Skeletal muscle tissue (tissue), 4 donors: Measurements from ENCODE around the gene MAP4K4. TPM values are rescaled to one million over a fixed set of nuclear protein-coding genes. Genes with fewer than 3 reads are reported as not detected.

Experiments used
- H3K27ac ChIP-seq: one replicate; pipeline ENCODE4 v1.7.0; 2013; ENCODE audit warnings: mild to moderate bottlenecking, low read depth, low read length, inconsistent platforms
- H3K27me3 ChIP-seq, 3 donors: one replicate each; pipeline ENCODE4 v1.7.0; 2013; ENCODE audit warnings: low read length in 3 of 3; ENCODE audit not compliant: control insufficient read depth in 3 of 3, insufficient read depth in 3 of 3
- H3K36me3 ChIP-seq, 3 donors: one replicate each; pipeline ENCODE4 v1.7.0; 2013; ENCODE audit warnings: low read length in 3 of 3; ENCODE audit not compliant: control insufficient read depth in 3 of 3, insufficient read depth in 3 of 3
- H3K4me1 ChIP-seq, 3 donors: one replicate each; pipeline ENCODE4 v1.7.0; 2013; ENCODE audit warnings: low read length in 3 of 3, mild to moderate bottlenecking in 3 of 3; ENCODE audit not compliant: control insufficient read depth in 3 of 3, insufficient read depth in 3 of 3
- H3K4me3 ChIP-seq, 3 donors: one replicate each; pipeline ENCODE4 v1.7.0; 2013; ENCODE audit warnings: low read length in 3 of 3
- H3K9ac ChIP-seq, 3 donors: one replicate each; pipeline ENCODE4 v1.7.0; 2013; ENCODE audit warnings: low read length in 3 of 3, mild to moderate bottlenecking in 3 of 3, moderate library complexity in 2 of 3, low read depth in 1 of 3
- H3K9me3 ChIP-seq, 3 donors: one replicate each; pipeline ENCODE4 v1.7.0; 2013; ENCODE audit warnings: low read length in 3 of 3; ENCODE audit not compliant: control insufficient read depth in 3 of 3
- total RNA-seq: library from RNA; depleted of rRNA; stranded (reverse); fragments of >200 nt; gene quantifications from one replicate; pipeline ENCODE4 v1.2.3, GENCODE V29; 2014
- donor health status: Osteomylitis.

Gene MAP4K4
- total RNA-seq, 1 donor from 2014 or later, result 77.2 TPM

DNA sequence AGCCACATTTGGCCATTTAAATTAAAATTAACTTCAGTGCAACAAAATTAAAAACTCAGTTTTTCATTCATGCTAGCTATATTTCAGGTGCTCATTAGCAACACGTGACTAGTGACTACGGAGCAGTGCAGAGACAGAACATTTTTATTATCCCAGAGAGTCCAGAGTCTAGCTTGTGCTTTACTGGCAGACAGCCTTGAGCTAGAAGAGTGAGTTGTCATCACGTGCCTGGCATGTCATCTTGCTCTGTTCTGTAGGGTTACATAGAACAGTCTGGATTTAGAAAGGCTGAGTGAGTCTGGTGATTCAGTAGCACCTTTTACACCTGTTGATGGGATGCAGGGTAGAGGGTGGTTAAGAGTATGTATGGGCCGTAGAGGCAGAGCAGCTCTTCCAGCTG is 157.4 kb downstream of the MAP4K4 start:
- no peaks in the 10 kb centered on the region for H3K9me3 ChIP-seq

DNA sequence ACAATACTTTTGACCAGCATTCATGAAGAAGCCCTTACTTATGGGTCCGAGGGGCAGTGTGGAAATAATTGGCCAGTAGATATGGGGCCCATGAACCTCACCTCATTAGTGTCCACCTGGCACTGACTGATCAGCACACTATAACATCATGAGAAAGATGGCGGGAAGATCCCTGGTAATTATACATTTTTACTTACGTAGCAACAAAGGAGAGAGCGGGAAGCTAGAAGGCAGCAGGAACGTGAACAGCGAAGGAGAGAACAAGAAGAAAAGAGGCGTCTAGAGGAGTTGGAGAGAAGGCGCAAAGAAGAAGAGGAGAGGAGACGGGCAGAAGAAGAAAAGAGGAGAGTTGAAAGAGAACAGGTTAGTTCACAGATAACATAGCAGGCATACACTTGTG is 158.3 kb downstream of the MAP4K4 start:
- Histone ChIP-seq H3K9ac (no peak overlapping the region), H3K27ac (no peak overlapping the region), H3K36me3 (peaks cover 6 to 33% (median 23%) of the 10 kb centered on the region in 3 donors), H3K4me3 (no peak overlapping the region), H3K27me3 (no peaks in the 10 kb centered on the region), H3K9me3 (no peaks in the 10 kb centered on the region), H3K4me1 (peaks cover 0 to 4% (median 3%) of the 10 kb centered on the region in 3 donors)

More for the DNA sequence above, 157.4 kb downstream of the MAP4K4 start:
- Histone ChIP-seq H3K36me3 (peaks cover 4 to 28% (median 16%) of the 10 kb centered on the region in 3 donors), H3K9ac (no peak overlapping the region), H3K27ac (no peak overlapping the region), H3K4me1 (peaks cover 0 to 4% (median 3%) of the 10 kb centered on the region in 3 donors), H3K4me3 (no peak overlapping the region), H3K27me3 (no peaks in the 10 kb centered on the region)

DNA sequence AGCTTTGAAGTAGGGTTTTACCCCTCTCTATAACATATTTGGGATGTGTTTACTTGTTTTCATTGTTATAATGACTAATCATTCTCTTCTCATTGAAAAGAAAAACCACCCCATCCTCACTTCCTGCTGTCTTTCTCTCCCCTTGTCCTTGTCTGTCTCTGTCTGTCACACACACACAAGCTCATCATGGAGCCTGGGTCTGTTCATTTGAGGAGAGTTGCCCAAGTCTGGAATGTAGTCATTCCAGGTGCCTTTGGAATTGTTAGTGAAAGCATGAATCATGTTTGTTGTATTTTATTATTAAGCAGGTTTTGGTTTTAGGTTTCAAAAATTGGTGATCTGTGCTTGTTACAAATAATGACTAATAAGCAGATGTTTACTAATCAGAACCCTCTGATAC is 160.7 kb downstream of the MAP4K4 start:
- no peak overlapping the region for H3K9ac ChIP-seq

DNA sequence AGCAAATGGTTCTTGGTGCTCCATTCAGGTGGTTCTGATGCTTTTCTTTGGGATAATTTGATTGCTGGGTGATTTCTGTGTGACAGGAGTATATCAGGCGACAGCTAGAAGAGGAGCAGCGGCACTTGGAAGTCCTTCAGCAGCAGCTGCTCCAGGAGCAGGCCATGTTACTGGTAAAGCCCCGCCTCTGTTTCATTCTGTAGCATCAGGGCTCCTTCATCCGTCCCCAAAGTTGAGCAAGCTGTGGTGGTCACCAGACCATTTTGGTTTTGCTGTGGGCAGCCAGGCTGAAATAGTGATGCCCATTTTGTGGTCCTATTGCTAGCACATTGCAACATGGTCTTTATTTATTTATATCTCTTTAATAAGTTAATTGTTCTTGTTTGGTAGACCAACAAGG is 161.4 kb downstream of the MAP4K4 start:
- Histone ChIP-seq H3K27me3 (no peaks in the 10 kb centered on the region), H3K9ac (no peak overlapping the region), H3K4me1 (peaks cover 0 to 4% (median 3%) of the 10 kb centered on the region in 3 donors), H3K4me3 (no peak overlapping the region), H3K36me3 (peaks cover 10 to 40% (median 37%) of the 10 kb centered on the region in 3 donors), H3K9me3 (no peaks in the 10 kb centered on the region), H3K27ac (no peak overlapping the region)

More for the DNA sequence above, 160.7 kb downstream of the MAP4K4 start:
- Histone ChIP-seq H3K4me1 (peaks cover 0 to 4% (median 3%) of the 10 kb centered on the region in 3 donors), H3K4me3 (no peak overlapping the region), H3K36me3 (peaks cover 9 to 41% (median 31%) of the 10 kb centered on the region in 3 donors), H3K9me3 (no peaks in the 10 kb centered on the region), H3K27me3 (no peaks in the 10 kb centered on the region), H3K27ac (no peak overlapping the region)

DNA sequence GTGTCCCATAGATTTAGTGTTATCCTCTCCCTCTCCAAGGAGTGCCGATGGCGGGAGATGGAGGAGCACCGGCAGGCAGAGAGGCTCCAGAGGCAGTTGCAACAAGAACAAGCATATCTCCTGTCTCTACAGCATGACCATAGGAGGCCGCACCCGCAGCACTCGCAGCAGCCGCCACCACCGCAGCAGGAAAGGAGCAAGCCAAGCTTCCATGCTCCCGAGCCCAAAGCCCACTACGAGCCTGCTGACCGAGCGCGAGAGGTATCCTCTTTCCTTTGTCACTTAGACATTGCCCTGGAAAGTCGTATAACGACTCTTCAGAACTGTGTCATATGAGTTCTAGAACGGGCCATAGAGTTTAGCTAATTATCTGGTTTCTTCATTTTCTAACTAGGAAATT is 162.1 kb downstream of the MAP4K4 start:
- H3K4me3 ChIP-seq, result no peak overlapping the region
- H3K9me3 ChIP-seq, result no peaks in the 10 kb centered on the region
- peaks cover 0 to 4% (median 3%) of the 10 kb centered on the region in 3 donors for H3K4me1 ChIP-seq
- no peak overlapping the region for H3K9ac ChIP-seq
- no peaks in the 10 kb centered on the region for H3K27me3 ChIP-seq
- no peak overlapping the region for H3K27ac ChIP-seq
- H3K36me3 ChIP-seq, result peaks cover 10 to 42% (median 37%) of the 10 kb centered on the region in 3 donors

DNA sequence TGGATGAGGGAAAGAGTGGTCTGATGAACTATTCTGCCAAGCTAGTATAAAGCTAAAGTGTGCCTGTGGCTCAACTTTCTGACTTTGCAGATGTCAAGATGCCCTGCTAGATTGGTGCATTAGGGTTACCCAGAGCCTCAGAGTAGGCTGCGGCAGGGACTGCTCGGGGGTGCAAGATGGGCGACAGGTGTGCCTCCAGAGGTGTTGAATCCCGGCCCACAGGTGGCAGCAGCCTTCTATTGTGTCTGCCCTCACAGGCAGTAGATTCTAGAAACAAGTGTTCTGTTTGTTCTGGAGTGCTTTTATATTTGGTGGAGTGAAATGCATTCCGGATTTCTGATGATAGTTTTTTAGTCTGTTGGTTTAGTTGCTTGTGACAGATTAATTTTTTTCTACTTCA is 162.7 kb downstream of the MAP4K4 start:
- Histone ChIP-seq H3K9ac (no peak overlapping the region), H3K4me1 (peaks cover 0 to under 1% (median under 1%) of the 10 kb centered on the region in 3 donors), H3K36me3 (peaks cover 13 to 43% (median 37%) of the 10 kb centered on the region in 3 donors), H3K9me3 (no peaks in the 10 kb centered on the region), H3K4me3 (no peak overlapping the region), H3K27me3 (no peaks in the 10 kb centered on the region), H3K27ac (no peak overlapping the region)

DNA sequence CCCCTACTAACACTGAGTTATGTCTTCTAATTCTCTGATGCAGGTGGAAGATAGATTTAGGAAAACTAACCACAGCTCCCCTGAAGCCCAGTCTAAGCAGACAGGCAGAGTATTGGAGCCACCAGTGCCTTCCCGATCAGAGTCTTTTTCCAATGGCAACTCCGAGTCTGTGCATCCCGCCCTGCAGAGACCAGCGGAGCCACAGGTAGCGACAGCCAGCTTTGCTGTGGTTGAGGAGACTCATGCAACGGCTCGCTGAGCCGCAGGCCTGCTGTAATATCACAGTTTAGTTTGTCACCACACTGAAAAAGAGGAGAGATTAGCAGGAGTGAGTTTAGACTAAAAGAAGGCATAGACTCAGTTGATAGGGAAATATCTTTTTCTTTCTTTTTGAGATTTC is 163.3 kb downstream of the MAP4K4 start:
- no peak overlapping the region for H3K27ac ChIP-seq
- no peaks in the 10 kb centered on the region for H3K4me1 ChIP-seq
- H3K27me3 ChIP-seq, result no peaks in the 10 kb centered on the region
- H3K9me3 ChIP-seq, result no peaks in the 10 kb centered on the region
- peaks cover 19 to 44% (median 40%) of the 10 kb centered on the region in 3 donors for H3K36me3 ChIP-seq
- no peak overlapping the region for H3K9ac ChIP-seq
- H3K4me3 ChIP-seq, result no peak overlapping the region

DNA sequence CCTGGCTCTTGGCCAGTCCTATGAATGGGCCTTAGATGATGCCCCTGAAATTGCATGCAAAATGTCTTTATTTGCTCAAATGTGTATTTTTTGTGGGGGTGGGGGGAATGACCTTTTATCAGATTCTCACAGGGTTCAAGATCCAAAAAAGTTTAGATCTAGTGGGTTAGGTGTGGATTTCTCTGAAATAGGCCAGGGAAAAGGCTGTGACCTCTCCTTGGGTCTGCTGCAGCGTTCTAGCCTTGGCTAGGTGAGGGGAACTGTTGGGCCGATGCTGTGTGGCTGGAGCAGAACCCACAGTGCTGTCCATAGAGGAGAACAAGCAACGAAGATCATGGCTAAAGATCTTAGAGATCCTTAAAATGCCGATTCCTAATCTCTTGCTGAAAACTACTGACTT is 163.9 kb downstream of the MAP4K4 start:
- no peak overlapping the region for H3K9ac ChIP-seq
- no peaks in the 10 kb centered on the region for H3K4me1 ChIP-seq
- H3K27me3 ChIP-seq, result no peaks in the 10 kb centered on the region
- no peak overlapping the region for H3K27ac ChIP-seq
- peaks cover 25 to 45% (median 40%) of the 10 kb centered on the region in 3 donors for H3K36me3 ChIP-seq
- no peaks in the 10 kb centered on the region for H3K9me3 ChIP-seq
- no peak overlapping the region for H3K4me3 ChIP-seq

DNA sequence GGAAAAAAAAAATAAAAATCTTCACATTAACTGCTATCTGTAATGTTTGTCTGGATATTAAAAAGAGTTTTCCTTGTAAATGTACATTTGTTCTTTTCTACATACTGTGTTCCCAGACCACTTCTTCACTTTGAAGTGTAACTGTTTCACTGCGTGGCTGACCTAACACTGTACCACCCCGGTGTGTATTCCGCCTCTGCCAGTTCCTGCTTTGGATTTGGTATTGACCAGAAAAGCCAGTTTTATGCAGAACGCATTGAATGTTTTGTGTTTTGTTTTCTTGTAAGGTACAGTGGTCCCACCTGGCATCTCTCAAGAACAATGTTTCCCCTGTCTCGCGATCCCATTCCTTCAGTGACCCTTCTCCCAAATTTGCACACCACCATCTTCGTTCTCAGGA is 166.0 kb downstream of the MAP4K4 start:
- no peaks in the 10 kb centered on the region for H3K27me3 ChIP-seq
- H3K4me1 ChIP-seq, result no peaks in the 10 kb centered on the region
- no peak overlapping the region for H3K27ac ChIP-seq
- H3K36me3 ChIP-seq, result peaks cover 33 to 64% (median 58%) of the 10 kb centered on the region in 3 donors
- H3K9me3 ChIP-seq, result no peaks in the 10 kb centered on the region
- no peak overlapping the region for H3K9ac ChIP-seq
- no peak overlapping the region for H3K4me3 ChIP-seq

DNA sequence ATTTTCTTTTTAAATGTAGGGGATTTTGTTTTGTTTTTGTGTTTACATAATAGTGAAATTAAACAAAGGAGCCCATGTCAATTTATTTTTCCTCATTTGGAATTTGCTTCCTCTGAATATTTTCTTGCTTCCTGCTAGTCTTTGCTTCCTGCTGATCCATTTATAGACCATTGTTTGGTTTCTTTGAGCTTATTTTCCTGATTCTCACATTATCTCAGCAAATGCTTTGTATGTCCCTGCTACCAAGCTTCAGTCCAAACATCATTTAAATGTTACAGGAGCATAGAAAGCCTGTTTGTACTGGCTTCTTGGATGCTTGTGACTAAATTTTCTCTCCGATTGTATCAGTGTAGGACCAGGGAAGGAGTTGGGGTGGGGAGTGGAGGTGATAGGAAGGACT is 166.9 kb downstream of the MAP4K4 start:
- no peaks in the 10 kb centered on the region for H3K9me3 ChIP-seq
- H3K36me3 ChIP-seq, result peaks cover 34 to 61% (median 60%) of the 10 kb centered on the region in 3 donors
- H3K9ac ChIP-seq, result no peak overlapping the region
- no peaks in the 10 kb centered on the region for H3K4me1 ChIP-seq
- H3K27me3 ChIP-seq, result no peaks in the 10 kb centered on the region
- no peak overlapping the region for H3K4me3 ChIP-seq
- no peak overlapping the region for H3K27ac ChIP-seq
